ENCODE measurements around the gene FLII. TPM values are rescaled to one million over a fixed set of nuclear protein-coding genes. Genes with fewer than 3 reads are reported as not detected.

FLII gene
- total RNA-seq, 4 donors from 2014 or later = 311 to 538 (median 419) TPM

GRCh38 chr17:18248811-18249210 lies 9.7 kb downstream of the FLII start:
- Histone ChIP-seq H3K4me3 (no peak overlapping the region), H3K27me3 (no peaks in the 10 kb centered on the region), H3K27ac (peak overlapping the region in 1 of 4 donors; percentile 28), H3K36me3 (peaks cover 0 to 89% (median 0%) of the 10 kb centered on the region in 3 donors), H3K4me1 (peaks cover 0 to 26% (median 0%) of the 10 kb centered on the region in 4 donors), H3K9me3 (no peaks in the 10 kb centered on the region)
- no peak for DNase-seq
- TF ChIP-seq CTCF (IDR thresholded peaks at IDR 0.05) = no peak
- no peak for TF ChIP-seq POLR2A (IDR thresholded peaks at IDR 0.05)

GRCh38 chr17:18248300-18248731 lies 10.2 kb downstream of the FLII start:
- Histone ChIP-seq H3K27ac (peak overlapping the region in 1 of 4 donors; percentile 74), H3K27me3 (no peaks in the 10 kb centered on the region), H3K9me3 (no peaks in the 10 kb centered on the region), H3K36me3 (peaks cover 0 to 89% (median 0%) of the 10 kb centered on the region in 3 donors), H3K4me3 (no peak overlapping the region), H3K4me1 (peaks cover 0 to 26% (median 0%) of the 10 kb centered on the region in 4 donors)
- peak; percentile 24 to 77 (median 66) for TF ChIP-seq CTCF (IDR thresholded peaks at IDR 0.05)
- no peak for TF ChIP-seq POLR2A (IDR thresholded peaks at IDR 0.05)
- DNase-seq = peak; percentile 45 to 81 (median 76)

- H3K4me1 ChIP-seq = peaks cover 0 to 26% (median 0%) of the 10 kb centered on the region in 4 donors
- peak overlapping the region in 2 of 4 donors; percentile 52 to 74 for H3K27ac ChIP-seq
- DNase-seq = peak in 2 of 3 donors; percentile 57 to 61
- no peak for TF ChIP-seq CTCF (IDR thresholded peaks at IDR 0.05)
- TF ChIP-seq POLR2A (IDR thresholded peaks at IDR 0.05) = peak in 1 of 2 donors; percentile 13
- no peaks in the 10 kb centered on the region for H3K27me3 ChIP-seq
- H3K9me3 ChIP-seq = no peaks in the 10 kb centered on the region
- H3K36me3 ChIP-seq = peaks cover 0 to 83% (median 0%) of the 10 kb centered on the region in 3 donors
- no peak overlapping the region for H3K4me3 ChIP-seq
These were observed 10.9 kb downstream of the FLII start for GRCh38 chr17:18247613-18248001.

GRCh38 chr17:18246880-18247612 lies 11.5 kb downstream of the FLII start:
- H3K4me3 ChIP-seq = peak overlapping the region in 1 of 4 donors; percentile 33
- TF ChIP-seq CTCF (IDR thresholded peaks at IDR 0.05) (no peak), POLR2A (IDR thresholded peaks at IDR 0.05) (no peak)

GRCh38 chr17:18246109-18246725 lies 12.3 kb downstream of the FLII start:
- Histone ChIP-seq H3K27me3 (no peaks in the 10 kb centered on the region), H3K4me3 (peak overlapping the region in 1 of 4 donors; percentile 33), H3K9me3 (no peaks in the 10 kb centered on the region), H3K36me3 (peaks cover 0 to 80% (median 0%) of the 10 kb centered on the region in 3 donors), H3K4me1 (peaks cover 0 to 26% (median 0%) of the 10 kb centered on the region in 4 donors), H3K27ac (peak overlapping the region in 2 of 4 donors; percentile 52 to 74)
- DNase-seq = no peak
- no peak for TF ChIP-seq CTCF (IDR thresholded peaks at IDR 0.05)
- no peak for TF ChIP-seq POLR2A (IDR thresholded peaks at IDR 0.05)

More at GRCh38 chr17:18246880-18247612, 11.5 kb downstream of the FLII start:
- peak overlapping the region in 2 of 4 donors; percentile 52 to 74 for H3K27ac ChIP-seq
- no peaks in the 10 kb centered on the region for H3K9me3 ChIP-seq
- peak; percentile 37 to 94 (median 92) for DNase-seq
- H3K36me3 ChIP-seq = peaks cover 0 to 82% (median 0%) of the 10 kb centered on the region in 3 donors
- H3K4me1 ChIP-seq = peaks cover 0 to 26% (median 0%) of the 10 kb centered on the region in 4 donors
- no peaks in the 10 kb centered on the region for H3K27me3 ChIP-seq
